ENCODE results near the gene NBPF4.
"Not testable (repeated sequence)": the region's sequence is repeated elsewhere in the genome, so short reads cannot be mapped to it uniquely, and the experiment has no call there.

Gene NBPF4

DNA sequence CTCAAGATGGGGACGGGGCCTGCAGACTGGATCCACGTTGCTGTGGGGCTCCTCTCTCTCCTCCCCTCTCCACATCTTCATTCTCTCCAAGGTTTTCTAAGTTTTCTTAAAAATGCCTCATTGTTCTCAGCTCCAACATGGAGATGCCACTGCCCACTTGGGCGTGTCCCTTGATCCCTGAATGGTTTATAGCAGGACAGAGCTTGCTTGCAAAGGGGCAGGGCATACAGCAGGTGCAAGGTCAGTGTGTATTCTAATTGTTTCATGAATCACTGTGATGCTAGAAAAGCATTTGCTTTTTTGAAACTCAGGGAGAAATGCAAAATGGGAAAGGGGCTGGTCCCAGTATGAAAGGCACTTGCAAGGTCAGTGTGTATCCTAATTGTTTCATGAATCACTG lies 13.9 kb downstream of the NBPF4 start:
- not testable (repeated sequence) for H2AFZ ChIP-seq; H3K79me2 ChIP-seq; H3K4me2 ChIP-seq (ENCODE audit: low read length); H3K4me1 ChIP-seq; H3K27me3 ChIP-seq (ENCODE audit: control insufficient read depth, insufficient read depth, low read length); H3K9ac ChIP-seq; H3K9me3 ChIP-seq (ENCODE audit: control insufficient read depth, low read length); H3K27ac ChIP-seq; H3K4me3 ChIP-seq (ENCODE audit: low read depth, low read length); H3K36me3 ChIP-seq (ENCODE audit: control insufficient read depth, insufficient read depth, low read length)

GRCh38 chr1:108227772-108228171 lies 16.1 kb downstream of the NBPF4 start:
- not testable (repeated sequence) for H2AFZ ChIP-seq; H3K27me3 ChIP-seq (ENCODE audit: control insufficient read depth, insufficient read depth, low read length); H3K4me3 ChIP-seq (ENCODE audit: low read depth, low read length); H3K9me3 ChIP-seq (ENCODE audit: control insufficient read depth, low read length); H3K4me2 ChIP-seq (ENCODE audit: low read length); H3K9ac ChIP-seq; H3K79me2 ChIP-seq; H3K36me3 ChIP-seq (ENCODE audit: control insufficient read depth, insufficient read depth, low read length); H3K27ac ChIP-seq; H3K4me1 ChIP-seq

GRCh38 chr1:108226855-108227254 lies 17.0 kb downstream of the NBPF4 start:
- H2AFZ ChIP-seq; H3K27ac ChIP-seq; H3K27me3 ChIP-seq (ENCODE audit: control insufficient read depth, insufficient read depth, low read length); H3K4me3 ChIP-seq (ENCODE audit: low read depth, low read length); H3K4me1 ChIP-seq; H3K4me2 ChIP-seq (ENCODE audit: low read length); H3K79me2 ChIP-seq; H3K9me3 ChIP-seq (ENCODE audit: control insufficient read depth, low read length); H3K9ac ChIP-seq; H3K36me3 ChIP-seq (ENCODE audit: control insufficient read depth, insufficient read depth, low read length): not testable (repeated sequence)

GRCh38 chr1:108223226-108223625 lies 20.6 kb downstream of the NBPF4 start:
- H3K79me2 ChIP-seq; H3K4me2 ChIP-seq (ENCODE audit: low read length); H3K27me3 ChIP-seq (ENCODE audit: control insufficient read depth, insufficient read depth, low read length); H3K4me1 ChIP-seq; H3K4me3 ChIP-seq (ENCODE audit: low read depth, low read length); H3K36me3 ChIP-seq (ENCODE audit: control insufficient read depth, insufficient read depth, low read length); H3K9me3 ChIP-seq (ENCODE audit: control insufficient read depth, low read length); H3K27ac ChIP-seq; H2AFZ ChIP-seq; H3K9ac ChIP-seq: not testable (repeated sequence)

- H3K9me3 ChIP-seq (ENCODE audit: control insufficient read depth, low read length); H3K27me3 ChIP-seq (ENCODE audit: control insufficient read depth, insufficient read depth, low read length): not testable (repeated sequence)
These were observed 26.2 kb downstream of the NBPF4 start for GRCh38 chr1:108217515-108218174.

GRCh38 chr1:108217007-108217406 lies 26.9 kb downstream of the NBPF4 start:
- H3K36me3 ChIP-seq (ENCODE audit: control insufficient read depth, insufficient read depth, low read length); H2AFZ ChIP-seq; H3K27me3 ChIP-seq (ENCODE audit: control insufficient read depth, insufficient read depth, low read length); H3K4me2 ChIP-seq (ENCODE audit: low read length); H3K27ac ChIP-seq; H3K79me2 ChIP-seq; H3K4me3 ChIP-seq (ENCODE audit: low read depth, low read length); H3K9ac ChIP-seq; H3K9me3 ChIP-seq (ENCODE audit: control insufficient read depth, low read length); H3K4me1 ChIP-seq: not testable (repeated sequence)

More at GRCh38 chr1:108217515-108218174, 26.2 kb downstream of the NBPF4 start:
- not testable (repeated sequence) for H3K36me3 ChIP-seq (ENCODE audit: control insufficient read depth, insufficient read depth, low read length); H3K4me3 ChIP-seq (ENCODE audit: low read depth, low read length); H3K27ac ChIP-seq; H3K4me2 ChIP-seq (ENCODE audit: low read length); H2AFZ ChIP-seq; H3K4me1 ChIP-seq; H3K9ac ChIP-seq; H3K79me2 ChIP-seq

- H3K27ac ChIP-seq; H3K4me2 ChIP-seq (ENCODE audit: low read length); H3K9me3 ChIP-seq (ENCODE audit: control insufficient read depth, low read length); H3K79me2 ChIP-seq; H3K27me3 ChIP-seq (ENCODE audit: control insufficient read depth, insufficient read depth, low read length); H3K9ac ChIP-seq; H3K4me3 ChIP-seq (ENCODE audit: low read depth, low read length); H2AFZ ChIP-seq; H3K36me3 ChIP-seq (ENCODE audit: control insufficient read depth, insufficient read depth, low read length); H3K4me1 ChIP-seq: not testable (repeated sequence)
These were observed 27.6 kb downstream of the NBPF4 start for GRCh38 chr1:108216028-108216890.
